ENCODE data around the gene GP9. TPM values are rescaled to one million over a fixed set of nuclear protein-coding genes. Genes with fewer than 3 reads are reported as not detected.

GP9 gene
- polyA plus RNA-seq, 2 of the 4 experiments (the other 2 are of a cell fraction) = not detected

DNA sequence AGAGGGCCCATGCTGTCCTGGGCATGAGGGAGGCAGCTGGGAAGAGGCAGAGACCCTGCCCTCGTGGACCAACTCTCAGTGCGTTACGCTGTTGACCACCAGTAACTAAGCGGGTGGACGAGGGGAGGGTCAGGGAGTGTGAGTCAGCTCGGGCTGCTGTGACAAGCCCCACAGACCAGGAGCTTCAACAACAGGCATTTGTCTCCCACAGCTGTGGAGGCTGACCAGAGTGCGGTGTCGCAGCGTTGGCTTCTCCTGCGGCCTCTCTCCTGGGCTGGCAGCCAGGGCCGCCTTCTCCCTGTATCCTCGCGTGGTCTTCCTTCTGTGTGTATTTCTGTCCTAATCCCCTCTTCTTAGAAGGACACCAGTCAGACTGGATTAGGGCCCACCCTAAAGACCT, 46.4 kb upstream of the GP9 start:
- Histone ChIP-seq H3K4me1 (peaks cover 10% of the 10 kb centered on the region), H3K27ac (no peak overlapping the region), H3K9me3 (no peaks in the 10 kb centered on the region), H3K4me3 (no peak overlapping the region), H3K4me2 (no peak overlapping the region)
- TF ChIP-seq EHMT2 (IDR thresholded peaks at IDR 0.05; ENCODE audit: low read depth) (no peak), MAFK (IDR thresholded peaks at IDR 0.05; ENCODE audit: partially characterized antibody) (no peak), POLR2AphosphoS2 (conservative IDR thresholded peaks at IDR 0.05; ENCODE audit: low read length) (no peak), RCOR1 (IDR thresholded peaks at IDR 0.05; ENCODE audit: low read depth, low read length) (no peak)
- WGBS (ENCODE audit: missing lambda C conversion rate) = 85% methylated on average over 13 of the region's 13 CpGs
- DNase-seq (ENCODE audit: low read depth in 1 of 2, low spot score in 1 of 2) (no peak), FAIRE-seq (no peak), ATAC-seq (no peak)
- POLR2A ChIA-PET = no interaction called here
- CTCF ChIA-PET = interaction anchor here (1.4 to 1.8 kb wide), 2 partner anchors 10 to 39 kb away, joined by 4 to 7 read pairs; no protein-coding TSS in a partner anchor

GRCh38 chr3:129014793-129015345, 45.7 kb upstream of the GP9 start:
- ChIA-PET CTCF (interaction anchor here (0.7 to 2.8 kb wide), 4 partner anchors 9 to 38 kb away, joined by 3 to 13 read pairs (median 6); no protein-coding TSS in a partner anchor), POLR2A (no interaction called here)
- peaks cover 10% of the 10 kb centered on the region for H3K4me1 ChIP-seq
- no peak overlapping the region for H3K4me3 ChIP-seq
- DNase-seq (ENCODE audit: low read depth in 1 of 2, low spot score in 1 of 2) (no peak), FAIRE-seq (no peak), ATAC-seq (no peak)
- TF ChIP-seq, protein P1, sequence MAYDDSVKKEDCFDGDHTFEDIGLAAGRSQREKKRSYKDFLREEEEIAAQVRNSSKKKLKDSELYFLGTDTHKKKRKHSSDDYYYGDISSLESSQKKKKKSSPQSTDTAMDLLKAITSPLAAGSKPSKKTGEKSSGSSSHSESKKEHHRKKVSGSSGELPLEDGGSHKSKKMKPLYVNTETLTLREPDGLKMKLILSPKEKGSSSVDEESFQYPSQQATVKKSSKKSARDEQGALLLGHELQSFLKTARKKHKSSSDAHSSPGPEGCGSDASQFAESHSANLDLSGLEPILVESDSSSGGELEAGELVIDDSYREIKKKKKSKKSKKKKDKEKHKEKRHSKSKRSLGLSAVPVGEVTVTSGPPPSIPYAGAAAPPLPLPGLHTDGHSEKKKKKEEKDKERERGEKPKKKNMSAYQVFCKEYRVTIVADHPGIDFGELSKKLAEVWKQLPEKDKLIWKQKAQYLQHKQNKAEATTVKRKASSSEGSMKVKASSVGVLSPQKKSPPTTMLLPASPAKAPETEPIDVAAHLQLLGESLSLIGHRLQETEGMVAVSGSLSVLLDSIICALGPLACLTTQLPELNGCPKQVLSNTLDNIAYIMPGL (CRISPR knock-in tag; IDR thresholded peaks at IDR 0.05; ENCODE audit: borderline replicate concordance) = no peak
- TF ChIP-seq KDM5A (IDR thresholded peaks at IDR 0.05) = no peak
- no peak for TF ChIP-seq BHLHE40 (IDR thresholded peaks at IDR 0.05; ENCODE audit: low read depth, low read length)
- no peak for TF ChIP-seq FOSB (CRISPR knock-in tag; IDR thresholded peaks at IDR 0.05)
- no peak for TF ChIP-seq MYC (IDR thresholded peaks at IDR 0.05; ENCODE audit: borderline replicate concordance, low read length)
- TF ChIP-seq FOXS1 (CRISPR knock-in tag; IDR thresholded peaks at IDR 0.05) = no peak
- TF ChIP-seq, protein P2, sequence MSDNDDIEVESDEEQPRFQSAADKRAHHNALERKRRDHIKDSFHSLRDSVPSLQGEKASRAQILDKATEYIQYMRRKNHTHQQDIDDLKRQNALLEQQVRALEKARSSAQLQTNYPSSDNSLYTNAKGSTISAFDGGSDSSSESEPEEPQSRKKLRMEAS (IDR thresholded peaks at IDR 0.05) = no peak
- no peak for TF ChIP-seq HOXA7 (CRISPR knock-in tag; IDR thresholded peaks at IDR 0.05)
- no peak for TF ChIP-seq ESRRA (IDR thresholded peaks at IDR 0.05; ENCODE audit: borderline replicate concordance, low read length)
- TF ChIP-seq EHMT2 (IDR thresholded peaks at IDR 0.05; ENCODE audit: low read depth) = no peak
- no peak for TF ChIP-seq HEYL (CRISPR knock-in tag; IDR thresholded peaks at IDR 0.05)
- TF ChIP-seq, protein P3, sequence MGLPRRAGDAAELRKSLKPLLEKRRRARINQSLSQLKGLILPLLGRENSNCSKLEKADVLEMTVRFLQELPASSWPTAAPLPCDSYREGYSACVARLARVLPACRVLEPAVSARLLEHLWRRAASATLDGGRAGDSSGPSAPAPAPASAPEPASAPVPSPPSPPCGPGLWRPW (IDR thresholded peaks at IDR 0.05) = no peak
- TF ChIP-seq CHD4 (IDR thresholded peaks at IDR 0.05; ENCODE audit: borderline replicate concordance) = no peak
- TF ChIP-seq, protein P4, sequence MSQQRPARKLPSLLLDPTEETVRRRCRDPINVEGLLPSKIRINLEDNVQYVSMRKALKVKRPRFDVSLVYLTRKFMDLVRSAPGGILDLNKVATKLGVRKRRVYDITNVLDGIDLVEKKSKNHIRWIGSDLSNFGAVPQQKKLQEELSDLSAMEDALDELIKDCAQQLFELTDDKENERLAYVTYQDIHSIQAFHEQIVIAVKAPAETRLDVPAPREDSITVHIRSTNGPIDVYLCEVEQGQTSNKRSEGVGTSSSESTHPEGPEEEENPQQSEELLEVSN (IDR thresholded peaks at IDR 0.05; ENCODE audit: borderline replicate concordance, low read depth) = no peak
- no peak for TF ChIP-seq NPAS2 (CRISPR knock-in tag; IDR thresholded peaks at IDR 0.05; ENCODE audit: borderline replicate concordance)
- no peak for TF ChIP-seq ZNF302 (CRISPR knock-in tag; IDR thresholded peaks at IDR 0.05)
- no peak for TF ChIP-seq JUNB (IDR thresholded peaks at IDR 0.05)
- no peak for TF ChIP-seq RNF2 (IDR thresholded peaks at IDR 0.05; ENCODE audit: borderline replicate concordance, low read depth)
- H3K27ac ChIP-seq = no peak overlapping the region; a peak in 1 of 6 replicates
- no peak overlapping the region for H3K4me2 ChIP-seq
- no peaks in the 10 kb centered on the region for H3K9me3 ChIP-seq
- 85% methylated on average over 9 of the region's 9 CpGs for WGBS (ENCODE audit: missing lambda C conversion rate)
